ENCODE measurements around the gene TMEFF2. TPM values are rescaled to one million over a fixed set of nuclear protein-coding genes. Genes with fewer than 3 reads are reported as not detected.

Gene TMEFF2
- total RNA-seq, 3 donors from 2014 or later (not counting 1 experiment from before 2014, with no cell fraction given), result not detected

DNA sequence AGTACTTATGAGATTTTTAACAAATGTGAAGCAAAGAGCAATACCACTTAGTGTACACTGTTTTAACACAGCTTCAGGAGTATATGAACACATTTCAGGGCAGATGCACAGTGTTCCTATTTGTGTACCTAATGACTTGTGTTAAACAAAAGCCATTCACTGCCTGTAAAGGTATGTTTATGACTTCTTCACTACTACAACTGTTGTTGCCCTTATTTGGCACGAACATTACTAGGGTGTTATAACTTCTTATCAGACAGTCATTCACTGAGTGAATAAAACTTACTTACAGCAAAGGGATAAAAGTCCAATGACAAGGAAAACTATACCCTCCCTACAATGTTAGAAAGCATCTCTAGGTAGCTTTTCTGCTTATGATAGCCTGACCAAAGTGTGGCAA lies 262.4 kb downstream of the TMEFF2 start:
- Histone ChIP-seq H3K27ac (ENCODE audit: low read length) (no peak overlapping the region), H3K36me3 (ENCODE audit: control insufficient read depth, insufficient read depth, low read length) (no peaks in the 10 kb centered on the region), H3K9me3 (ENCODE audit: control insufficient read depth, insufficient read depth, low read length) (no peaks in the 10 kb centered on the region), H3K27me3 (ENCODE audit: control insufficient read depth, insufficient read depth, low read length) (no peaks in the 10 kb centered on the region), H3K4me1 (ENCODE audit: control insufficient read depth, insufficient read depth, low read length) (no peaks in the 10 kb centered on the region), H3K4me3 (ENCODE audit: low read length) (no peak overlapping the region)
- H3K27ac Mint-ChIP-seq, result no peak overlapping the region
- no CpG with 5 or more reads among the region's 1 CpG for WGBS (ENCODE audit: insufficient coverage)
- no peaks in the 10 kb centered on the region for H3K36me3 Mint-ChIP-seq
- no peak for ATAC-seq
- no peak for DNase-seq
- no peak for TF ChIP-seq CTCF (IDR thresholded peaks at IDR 0.05)
- H3K27me3 Mint-ChIP-seq (ENCODE audit: low read depth in 2 of 2), result peaks cover 5 to 8% of the 10 kb centered on the region in 2 donors
- intact Hi-C loops (cut with micrococcal nuclease), result no loop called here
- peaks cover 0 to under 1% of the 10 kb centered on the region in 2 donors for H3K4me1 Mint-ChIP-seq
- no peak overlapping the region for H3K4me3 Mint-ChIP-seq
- no peaks in the 10 kb centered on the region for H3K9me3 Mint-ChIP-seq

DNA sequence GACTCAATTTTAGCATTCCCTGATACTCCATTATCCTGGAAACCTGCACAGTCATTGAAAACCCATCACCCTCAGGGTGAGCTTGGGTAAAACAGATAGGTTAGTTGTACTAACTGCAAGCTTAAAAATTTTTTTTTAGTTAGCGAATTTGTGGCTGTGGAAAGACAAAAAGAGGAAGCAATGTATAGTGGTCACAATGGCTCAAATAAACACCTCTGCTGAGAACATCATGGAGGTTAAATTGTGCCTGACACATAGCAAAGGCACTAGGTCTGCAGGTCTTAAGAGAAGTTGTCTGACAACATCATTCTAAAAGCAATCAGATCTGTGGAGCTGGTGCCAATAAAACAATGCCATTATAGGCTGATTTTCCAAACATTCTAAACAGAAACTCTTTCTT lies 263.4 kb downstream of the TMEFF2 start:
- Histone ChIP-seq H3K4me3 (ENCODE audit: low read length) (no peak overlapping the region), H3K27ac (ENCODE audit: low read length) (no peak overlapping the region), H3K9me3 (ENCODE audit: control insufficient read depth, insufficient read depth, low read length) (no peaks in the 10 kb centered on the region), H3K27me3 (ENCODE audit: control insufficient read depth, insufficient read depth, low read length) (no peaks in the 10 kb centered on the region), H3K4me1 (ENCODE audit: control insufficient read depth, insufficient read depth, low read length) (no peaks in the 10 kb centered on the region), H3K36me3 (ENCODE audit: control insufficient read depth, insufficient read depth, low read length) (no peaks in the 10 kb centered on the region)
- Mint-ChIP-seq H3K27me3 (ENCODE audit: low read depth in 2 of 2) (peaks cover 5 to 8% of the 10 kb centered on the region in 2 donors), H3K4me3 (no peak overlapping the region), H3K4me1 (peaks cover 0 to 10% of the 10 kb centered on the region in 2 donors), H3K27ac (no peak overlapping the region), H3K9me3 (no peaks in the 10 kb centered on the region), H3K36me3 (no peaks in the 10 kb centered on the region)
- TF ChIP-seq CTCF (IDR thresholded peaks at IDR 0.05), result no peak
- 16% methylated on average over 1 of the region's 1 CpG for WGBS (ENCODE audit: insufficient coverage)
- no peak for ATAC-seq
- intact Hi-C loops (cut with micrococcal nuclease), result no loop called here
- no peak for DNase-seq

GRCh38 chr2:191930205-191930604 lies 264.5 kb downstream of the TMEFF2 start:
- no peak for ATAC-seq
- H3K9me3 ChIP-seq (ENCODE audit: control insufficient read depth, insufficient read depth, low read length), result no peaks in the 10 kb centered on the region
- no peak for TF ChIP-seq CTCF (IDR thresholded peaks at IDR 0.05)
- H3K4me1 ChIP-seq (ENCODE audit: control insufficient read depth, insufficient read depth, low read length), result no peaks in the 10 kb centered on the region
- no peak overlapping the region for H3K27ac ChIP-seq (ENCODE audit: low read length)
- no peak overlapping the region for H3K27ac Mint-ChIP-seq
- peaks cover 0 to 10% of the 10 kb centered on the region in 2 donors for H3K4me1 Mint-ChIP-seq
- no peaks in the 10 kb centered on the region for H3K36me3 ChIP-seq (ENCODE audit: control insufficient read depth, insufficient read depth, low read length)
- H3K9me3 Mint-ChIP-seq, result no peaks in the 10 kb centered on the region
- H3K4me3 ChIP-seq (ENCODE audit: low read length), result no peak overlapping the region
- no peak overlapping the region for H3K4me3 Mint-ChIP-seq
- 83% methylated on average over 3 of the region's 3 CpGs for WGBS (ENCODE audit: insufficient coverage)
- H3K27me3 ChIP-seq (ENCODE audit: control insufficient read depth, insufficient read depth, low read length), result no peaks in the 10 kb centered on the region
- DNase-seq, result no peak
- intact Hi-C loops (cut with micrococcal nuclease), result no loop called here
- H3K36me3 Mint-ChIP-seq, result no peaks in the 10 kb centered on the region
- peaks cover 5 to 8% of the 10 kb centered on the region in 2 donors for H3K27me3 Mint-ChIP-seq (ENCODE audit: low read depth in 2 of 2)

- no peak for TF ChIP-seq CTCF (IDR thresholded peaks at IDR 0.05)
- Mint-ChIP-seq H3K36me3 (no peaks in the 10 kb centered on the region), H3K4me3 (no peak overlapping the region), H3K9me3 (no peaks in the 10 kb centered on the region), H3K27me3 (ENCODE audit: low read depth in 2 of 2) (peaks cover 5 to 8% of the 10 kb centered on the region in 2 donors), H3K4me1 (peaks cover 0 to 10% of the 10 kb centered on the region in 2 donors), H3K27ac (no peak overlapping the region)
- no peaks in the 10 kb centered on the region for H3K4me1 ChIP-seq (ENCODE audit: control insufficient read depth, insufficient read depth, low read length)
- no peak for DNase-seq
- H3K27ac ChIP-seq (ENCODE audit: low read length), result no peak overlapping the region
- no peak overlapping the region for H3K4me3 ChIP-seq (ENCODE audit: low read length)
- no peaks in the 10 kb centered on the region for H3K9me3 ChIP-seq (ENCODE audit: control insufficient read depth, insufficient read depth, low read length)
- H3K36me3 ChIP-seq (ENCODE audit: control insufficient read depth, insufficient read depth, low read length), result no peaks in the 10 kb centered on the region
- WGBS (ENCODE audit: insufficient coverage), result 97% methylated on average over 4 of the region's 4 CpGs
- ATAC-seq, result no peak
- H3K27me3 ChIP-seq (ENCODE audit: control insufficient read depth, insufficient read depth, low read length), result no peaks in the 10 kb centered on the region
- intact Hi-C loops (cut with micrococcal nuclease), result no loop called here
Observed at GRCh38 chr2:191929288-191929687, 265.4 kb downstream of the TMEFF2 start.

All from natural killer cell (primary cell).